Astrocyte (in vitro differentiated cells and primary cell): ENCODE measurements around the gene FAM8A1. TPM values are rescaled to one million over a fixed set of nuclear protein-coding genes. Genes with fewer than 3 reads are reported as not detected.

Experiments used
- DNase-seq: peaks from one replicate; pipeline ENCODE4 v3.0.0-alpha.2; 2010; ENCODE audit warnings: low read depth
- FAIRE-seq: peaks from 2 replicates; lab custom pipeline; 2011; peaks lifted over from hg19 to GRCh38; lab: Jason Lieb, UNC
- H2AFZ ChIP-seq: 2 replicates; pipeline ENCODE4 v1.6.0; 2012; ENCODE audit warnings: low read depth, low read length, inconsistent platforms
- H3K27ac ChIP-seq: 2 replicates; pipeline ENCODE4 v1.5.1; 2011; ENCODE audit warnings: low read depth, low read length, inconsistent platforms
- H3K27me3 ChIP-seq: 2 replicates; pipeline ENCODE4 v1.6.0; 2011; ENCODE audit warnings: low read length, inconsistent platforms; ENCODE audit not compliant: insufficient read depth
- H3K36me3 ChIP-seq: 2 replicates; pipeline ENCODE4 v1.5.1; 2011; ENCODE audit warnings: low read length, inconsistent platforms; ENCODE audit not compliant: insufficient read depth
- H3K4me1 ChIP-seq: 2 replicates; pipeline ENCODE4 v1.5.1; 2011; ENCODE audit warnings: low read length, inconsistent platforms; ENCODE audit not compliant: insufficient read depth
- H3K4me2 ChIP-seq: 2 replicates; pipeline ENCODE4 v1.6.0; 2012; ENCODE audit warnings: low read length, inconsistent platforms
- H3K4me3 ChIP-seq: 2 replicates; pipeline ENCODE4 v1.5.1; 2011; ENCODE audit warnings: low read depth, mild to moderate bottlenecking, low read length, inconsistent platforms; ENCODE audit not compliant: insufficient read depth
- H3K79me2 ChIP-seq: 2 replicates; pipeline ENCODE4 v1.6.0; 2012; ENCODE audit warnings: mild to moderate bottlenecking, low read length, inconsistent platforms; ENCODE audit not compliant: insufficient read depth
- H3K9ac ChIP-seq: 2 replicates; pipeline ENCODE4 v1.6.0; 2012; ENCODE audit warnings: mild to moderate bottlenecking, low read length, inconsistent platforms
- H3K9me3 ChIP-seq: 2 replicates; pipeline ENCODE4 v1.5.1; 2012; ENCODE audit warnings: low read depth, mild to moderate bottlenecking, low read length, inconsistent platforms; ENCODE audit not compliant: insufficient read depth
- H4K20me1 ChIP-seq: 2 replicates; pipeline ENCODE4 v1.6.0; 2012; ENCODE audit warnings: low read length, inconsistent platforms; ENCODE audit not compliant: insufficient read depth
- H3K27ac Mint-ChIP-seq: one replicate; pipeline ENCODE4 v1.8.0; 2021; ENCODE audit warnings: mild to moderate bottlenecking, mixed read lengths; ENCODE audit not compliant: unreplicated experiment
- H3K27me3 Mint-ChIP-seq: one replicate; pipeline ENCODE4 v1.8.0; 2021; ENCODE audit warnings: low read depth, mixed read lengths; ENCODE audit not compliant: unreplicated experiment
- H3K36me3 Mint-ChIP-seq: one replicate; pipeline ENCODE4 v1.8.0; 2021; ENCODE audit warnings: low read depth, mixed read lengths; ENCODE audit not compliant: unreplicated experiment
- H3K4me1 Mint-ChIP-seq: one replicate; pipeline ENCODE4 v1.8.0; 2021; ENCODE audit warnings: low read depth, mixed read lengths; ENCODE audit not compliant: unreplicated experiment
- H3K4me3 Mint-ChIP-seq: one replicate; pipeline ENCODE4 v1.8.0; 2021; ENCODE audit warnings: mild to moderate bottlenecking, moderate library complexity, mixed read lengths; ENCODE audit not compliant: unreplicated experiment
- H3K9me3 Mint-ChIP-seq: one replicate; pipeline ENCODE4 v1.8.0; 2021; ENCODE audit warnings: mild to moderate bottlenecking, mixed read lengths; ENCODE audit not compliant: unreplicated experiment
- EZH2 ChIP-seq: IDR thresholded peaks from 2 replicates; pipeline ENCODE4 v1.6.1; 2012; ENCODE audit warnings: mild to moderate bottlenecking, low read length, inconsistent platforms; ENCODE audit not compliant: insufficient read depth
- total RNA-seq: library from RNA; stranded (reverse); gene quantifications from 2 replicates; pipeline ENCODE4 v1.2.1, GENCODE V29; 2021
- TF ChIP-seq, protein P1 (sequence below): IDR thresholded peaks from 2 replicates; pipeline ENCODE4 v1.5.1; 2011; ENCODE audit warnings: low read depth, mild to moderate bottlenecking, inconsistent platforms, low read length, moderate library complexity; ENCODE audit not compliant: insufficient read depth

The FAM8A1 gene
- total RNA-seq, 1 donor from 2014 or later, result 17.9 TPM

DNA sequence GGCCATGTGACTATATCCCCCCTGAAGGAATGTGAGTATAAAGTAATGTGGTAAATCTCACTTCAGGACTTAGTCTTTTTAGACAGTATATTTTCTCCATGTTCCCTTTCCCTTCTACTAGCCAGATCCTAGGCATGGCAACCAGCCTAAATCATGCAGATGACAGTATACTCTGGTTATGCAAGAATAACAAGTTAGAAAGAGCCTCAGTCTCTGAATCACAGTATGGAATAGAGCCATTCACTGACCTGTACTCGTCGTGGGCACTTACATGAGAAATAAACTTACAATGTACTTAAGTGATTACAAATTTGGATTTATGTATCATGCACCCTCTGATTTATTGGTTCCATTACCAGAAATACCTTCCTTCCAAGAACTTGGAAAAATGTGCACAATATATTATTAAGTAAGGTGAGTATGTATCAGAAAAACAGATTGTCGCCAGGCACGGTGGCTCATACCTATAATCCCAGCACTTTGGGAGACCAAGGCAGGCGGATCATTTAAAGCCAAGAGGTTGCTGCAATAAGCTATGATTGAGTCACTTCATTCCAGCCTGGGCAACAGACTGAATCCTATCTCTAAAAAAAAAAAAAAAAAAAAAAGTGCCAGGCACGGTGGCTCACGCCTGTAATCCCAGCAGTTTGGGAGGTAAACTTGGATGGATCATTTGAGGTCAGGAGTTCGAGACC is 25.1 kb upstream of the FAM8A1 start:
- Histone ChIP-seq H3K27me3 (no peaks in the 10 kb centered on the region), H3K9ac (no peak overlapping the region), H3K4me2 (no peak overlapping the region), H3K36me3 (no peaks in the 10 kb centered on the region), H3K4me1 (no peaks in the 10 kb centered on the region), H2AFZ (no peak overlapping the region), H3K27ac (no peak overlapping the region), H4K20me1 (no peaks in the 10 kb centered on the region), H3K9me3 (peaks cover 6% of the 10 kb centered on the region), H3K4me3 (no peak overlapping the region), H3K79me2 (no peaks in the 10 kb centered on the region)
- H3K9me3 Mint-ChIP-seq, result peaks cover 2% of the 10 kb centered on the region
- no peaks in the 10 kb centered on the region for H3K27me3 Mint-ChIP-seq
- H3K4me3 Mint-ChIP-seq, result no peak overlapping the region
- DNase-seq (peak; percentile 87), FAIRE-seq (peak; percentile 34)
- H3K36me3 Mint-ChIP-seq, result peaks cover 2% of the 10 kb centered on the region
- H3K4me1 Mint-ChIP-seq, result no peaks in the 10 kb centered on the region
- no peak for TF ChIP-seq EZH2
- TF ChIP-seq, protein P1, sequence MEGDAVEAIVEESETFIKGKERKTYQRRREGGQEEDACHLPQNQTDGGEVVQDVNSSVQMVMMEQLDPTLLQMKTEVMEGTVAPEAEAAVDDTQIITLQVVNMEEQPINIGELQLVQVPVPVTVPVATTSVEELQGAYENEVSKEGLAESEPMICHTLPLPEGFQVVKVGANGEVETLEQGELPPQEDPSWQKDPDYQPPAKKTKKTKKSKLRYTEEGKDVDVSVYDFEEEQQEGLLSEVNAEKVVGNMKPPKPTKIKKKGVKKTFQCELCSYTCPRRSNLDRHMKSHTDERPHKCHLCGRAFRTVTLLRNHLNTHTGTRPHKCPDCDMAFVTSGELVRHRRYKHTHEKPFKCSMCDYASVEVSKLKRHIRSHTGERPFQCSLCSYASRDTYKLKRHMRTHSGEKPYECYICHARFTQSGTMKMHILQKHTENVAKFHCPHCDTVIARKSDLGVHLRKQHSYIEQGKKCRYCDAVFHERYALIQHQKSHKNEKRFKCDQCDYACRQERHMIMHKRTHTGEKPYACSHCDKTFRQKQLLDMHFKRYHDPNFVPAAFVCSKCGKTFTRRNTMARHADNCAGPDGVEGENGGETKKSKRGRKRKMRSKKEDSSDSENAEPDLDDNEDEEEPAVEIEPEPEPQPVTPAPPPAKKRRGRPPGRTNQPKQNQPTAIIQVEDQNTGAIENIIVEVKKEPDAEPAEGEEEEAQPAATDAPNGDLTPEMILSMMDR, result no peak
- no peak overlapping the region for H3K27ac Mint-ChIP-seq

DNA sequence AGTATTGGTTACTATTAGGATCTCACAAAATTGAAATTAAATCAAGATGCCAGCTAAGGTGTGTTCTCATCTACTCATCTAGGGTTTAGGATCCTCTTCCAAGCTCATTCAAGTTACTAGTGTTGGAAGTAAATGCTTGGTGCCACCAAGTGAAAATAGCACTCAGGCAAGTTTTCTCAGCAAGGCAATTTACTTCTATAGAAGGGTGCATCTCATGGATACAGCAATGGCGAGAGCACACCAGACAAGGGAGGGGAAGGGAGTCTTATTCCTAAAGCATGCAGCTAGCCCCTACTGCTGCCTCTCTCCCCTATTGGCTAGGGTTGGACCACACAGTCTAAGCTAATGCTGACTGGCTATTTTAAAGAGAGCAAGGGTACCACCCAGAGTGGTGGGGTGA is 23.0 kb upstream of the FAM8A1 start:
- no peak overlapping the region for H2AFZ ChIP-seq

More for the DNA sequence above, 23.0 kb upstream of the FAM8A1 start:
- no peak for TF ChIP-seq EZH2
- TF ChIP-seq, protein P1, result no peak
- H3K27me3 ChIP-seq, result no peaks in the 10 kb centered on the region
- H3K79me2 ChIP-seq, result no peaks in the 10 kb centered on the region
- Mint-ChIP-seq H3K4me1 (no peaks in the 10 kb centered on the region), H3K27ac (no peak overlapping the region), H3K27me3 (no peaks in the 10 kb centered on the region), H3K36me3 (peaks cover 2% of the 10 kb centered on the region), H3K9me3 (peaks cover 2% of the 10 kb centered on the region), H3K4me3 (no peak overlapping the region)
- peaks cover 6% of the 10 kb centered on the region for H3K9me3 ChIP-seq
- DNase-seq, result no peak
- H3K4me1 ChIP-seq, result no peaks in the 10 kb centered on the region
- no peak for FAIRE-seq
- no peak overlapping the region for H3K4me2 ChIP-seq
- no peaks in the 10 kb centered on the region for H3K36me3 ChIP-seq
- no peak overlapping the region for H3K9ac ChIP-seq
- H4K20me1 ChIP-seq, result no peaks in the 10 kb centered on the region
- H3K4me3 ChIP-seq, result no peak overlapping the region
- no peak overlapping the region for H3K27ac ChIP-seq
